SK-N-SH (cell line): ENCODE measurements around the gene YWHAH. TPM values are rescaled to one million over a fixed set of nuclear protein-coding genes. Genes with fewer than 3 reads are reported as not detected.

Source experiments
- CTCF ChIA-PET: fragments of 300-600, 350-600 bp; formaldehyde crosslinking; extraction: SDS; loops from one replicate; lab custom pipeline; 2021; lab: Yijun Ruan, JAX
- POLR2A ChIA-PET: fragments of 350-600 bp; sonication (Branson Sonifier 250); formaldehyde crosslinking; extraction: SDS; loops from one replicate; lab custom pipeline; 2020; ENCODE audit warnings: antibody characterized with exemption, inconsistent platforms; lab: Yijun Ruan, JAX
- DNase-seq: peaks from one replicate; pipeline ENCODE4 v3.0.0; 2012
- H2AFZ ChIP-seq: fragments of 200-600 bp; sonication (generic); 2 replicates; pipeline ENCODE4 v1.8.1; 2016; ENCODE audit warnings: antibody characterized with exemption, mild to moderate bottlenecking, low read depth
- H3F3A ChIP-seq: fragments of 200-600 bp; sonication (generic); replicated peaks from 2 replicates; pipeline ENCODE3; 2016; ENCODE audit warnings: antibody characterized with exemption, mild to moderate bottlenecking; ENCODE audit not compliant: insufficient read depth
- H3K27ac ChIP-seq, 2 experiments: fragments of 200-500 bp in 1 of 2; fragments of 200-600 bp in 1 of 2; sonication (Bioruptor generic) in 1 of 2; sonication (generic), shearing (Covaris generic) in 1 of 2; 2 replicates each; pipeline versions ENCODE4 v1.5.1 to v1.6.1; 2014 to 2016; ENCODE audit warnings: low read depth in 2 of 2, inconsistent platforms in 1 of 2, low read length in 1 of 2, mild to moderate bottlenecking in 1 of 2, mixed read lengths in 1 of 2
- H3K27me3 ChIP-seq: fragments of 200-600 bp; sonication (generic), shearing (Covaris generic); 2 replicates; pipeline ENCODE4 v1.6.1; 2016; ENCODE audit warnings: mixed run types; ENCODE audit not compliant: insufficient read depth
- H3K36me3 ChIP-seq, 2 experiments: fragments of 200-500 bp in 1 of 2; fragments of 200-600 bp in 1 of 2; sonication (Bioruptor generic) in 1 of 2; sonication (generic) in 1 of 2; replicated peaks in 1 of 2; 2 replicates each; pipeline versions ENCODE3 to v1.5.1; 2014 to 2016; ENCODE audit warnings: low read length in 1 of 2, mild to moderate bottlenecking in 1 of 2; ENCODE audit not compliant: insufficient read depth in 2 of 2, control insufficient read depth in 1 of 2
- H3K4me1 ChIP-seq, 2 experiments: fragments of 200-500 bp in 1 of 2; fragments of 200-600 bp in 1 of 2; sonication (Bioruptor generic) in 1 of 2; sonication (generic), shearing (Covaris generic) in 1 of 2; 2 replicates each; pipeline versions ENCODE4 v1.5.1 to v1.6.1; 2014 to 2016; ENCODE audit warnings: low read depth in 1 of 2, low read length in 1 of 2, mixed run types in 1 of 2; ENCODE audit not compliant: insufficient read depth in 2 of 2, control insufficient read depth in 1 of 2
- H3K4me2 ChIP-seq: fragments of 200-600 bp; sonication (generic), shearing (Covaris generic); 2 replicates; pipeline ENCODE4 v1.6.1; 2017; ENCODE audit warnings: mixed run types
- H3K4me3 ChIP-seq, 2 experiments: fragments of 200-500 bp in 1 of 2; fragments of 200-600 bp in 1 of 2; sonication (Bioruptor generic) in 1 of 2; sonication (generic), shearing (Covaris generic) in 1 of 2; 2 replicates each; pipeline versions ENCODE4 v1.5.1 to v1.8.1; 2014 to 2016; ENCODE audit warnings: low read depth in 2 of 2, inconsistent platforms in 1 of 2, low read length in 1 of 2, mild to moderate bottlenecking in 1 of 2, mixed read lengths in 1 of 2, moderate library complexity in 1 of 2
- H3K79me2 ChIP-seq: fragments of 200-600 bp; sonication (generic); 2 replicates; pipeline ENCODE4 v1.8.1; 2017; ENCODE audit warnings: mild to moderate bottlenecking; ENCODE audit not compliant: insufficient read depth
- H3K9ac ChIP-seq: fragments of 200-600 bp; sonication (generic); 2 replicates; pipeline ENCODE4 v1.6.1; 2017; ENCODE audit warnings: mixed run types
- H3K9me2 ChIP-seq: fragments of 200-600 bp; sonication (generic); 2 replicates; pipeline ENCODE4 v1.6.1; 2017; ENCODE audit warnings: mixed run types
- H3K9me3 ChIP-seq: fragments of 200-600 bp; sonication (generic); 2 replicates; pipeline ENCODE4 v1.6.1; 2017; ENCODE audit warnings: mixed run types, mild to moderate bottlenecking, moderate library complexity
- H4K20me1 ChIP-seq: fragments of 200-600 bp; sonication (generic); 2 replicates; pipeline ENCODE4 v1.6.1; 2017; ENCODE audit warnings: mild to moderate bottlenecking, mixed run types; ENCODE audit not compliant: insufficient read depth
- CHD2 ChIP-seq: fragments of 150-350 bp; IDR thresholded peaks from 2 replicates; pipeline ENCODE4 v1.6.1; 2018; ENCODE audit warnings: low read length; ENCODE audit not compliant: partially characterized antibody
- EP300 ChIP-seq, 2 experiments: IDR thresholded peaks; 2 replicates each; pipeline versions ENCODE4 v1.4.0 to v1.6.1; 2012; ENCODE audit warnings: borderline replicate concordance in 1 of 2, low read depth in 1 of 2, low read length in 1 of 2
- FOSL2 ChIP-seq: IDR thresholded peaks from 2 replicates; pipeline ENCODE4 v1.4.0; 2012; ENCODE audit warnings: low read depth, mild to moderate bottlenecking, moderate library complexity, borderline replicate concordance
- FOXJ3 ChIP-seq: sonication (generic); formaldehyde crosslinking; IDR thresholded peaks from 2 replicates; pipeline ENCODE4 v1.5.1; 2020; ENCODE audit warnings: mild to moderate bottlenecking, missing genetic modification reagents
- GABPA ChIP-seq: IDR thresholded peaks from 2 replicates; pipeline ENCODE4 v1.4.0; 2012; ENCODE audit warnings: low read depth, mild to moderate bottlenecking
- NFIC ChIP-seq: IDR thresholded peaks from 2 replicates; pipeline ENCODE4 v1.4.0; 2012; ENCODE audit warnings: borderline replicate concordance
- NRF1 ChIP-seq: IDR thresholded peaks from 2 replicates; pipeline ENCODE4 v1.6.1; 2012; ENCODE audit warnings: low read depth, mild to moderate bottlenecking, low read length
- POLR2AphosphoS5 ChIP-seq: IDR thresholded peaks from 2 replicates; pipeline ENCODE4 v1.6.1; 2012; ENCODE audit warnings: low read depth, low read length
- RAD21 ChIP-seq: IDR thresholded peaks from 2 replicates; pipeline ENCODE4 v1.6.1; 2012; ENCODE audit warnings: mild to moderate bottlenecking, low read length
- SMC3 ChIP-seq: IDR thresholded peaks from 2 replicates; pipeline ENCODE4 v1.6.1; 2012; ENCODE audit warnings: low read depth, low read length, improper control_type of control experiment
- TCF12 ChIP-seq: IDR thresholded peaks from 2 replicates; pipeline ENCODE4 v1.4.0; 2012
- TEAD4 ChIP-seq: IDR thresholded peaks from 2 replicates; pipeline ENCODE4 v1.4.0; 2012; ENCODE audit warnings: mild to moderate bottlenecking, borderline replicate concordance; ENCODE audit not compliant: insufficient read depth
- YY1 ChIP-seq: IDR thresholded peaks from 2 replicates; pipeline ENCODE4 v1.4.0; 2012; ENCODE audit warnings: low read depth, mild to moderate bottlenecking
- WGBS: methylation state at CpG from one replicate; pipeline ENCODE4 v1.1.6; 2017; ENCODE audit warnings: low lambda C conversion rate; 5-methylcytosine and 5-hydroxymethylcytosine counted together
- polyA plus RNA-seq, 3 experiments: library from polyadenylated mRNA; depleted of rRNA; stranded (reverse); fragments of >200 nt; gene quantifications; 2 replicates each; pipeline ENCODE4 v1.2.3, GENCODE V29; 2012
- TF ChIP-seq, protein P1 (sequence below): IDR thresholded peaks from 2 replicates; pipeline ENCODE4 v1.4.0; 2012; ENCODE audit warnings: low read depth, borderline replicate concordance
- TF ChIP-seq, protein P2 (sequence below): fragments of 150-350 bp; IDR thresholded peaks from 2 replicates; pipeline ENCODE4 v1.6.1; 2016; ENCODE audit warnings: mild to moderate bottlenecking, low read depth, low read length
- TF ChIP-seq, protein P3 (sequence below): fragments of 150-350 bp; IDR thresholded peaks from 2 replicates; pipeline ENCODE4 v1.6.1; 2017; ENCODE audit warnings: antibody characterized with exemption, low read length, low read depth, borderline replicate concordance
- TF ChIP-seq, protein P4 (sequence below): fragments of 200-600 bp; sonication (generic); IDR thresholded peaks from 2 replicates; pipeline ENCODE4 v1.6.1; 2017; ENCODE audit warnings: antibody characterized with exemption, mild to moderate bottlenecking, moderate library complexity
- TF ChIP-seq, protein P5 (sequence below): IDR thresholded peaks from 2 replicates; pipeline ENCODE4; 2012

Gene YWHAH
- polyA plus RNA-seq, 1 of the 3 experiments (the other 2 are of a cell fraction) = 102 TPM

DNA sequence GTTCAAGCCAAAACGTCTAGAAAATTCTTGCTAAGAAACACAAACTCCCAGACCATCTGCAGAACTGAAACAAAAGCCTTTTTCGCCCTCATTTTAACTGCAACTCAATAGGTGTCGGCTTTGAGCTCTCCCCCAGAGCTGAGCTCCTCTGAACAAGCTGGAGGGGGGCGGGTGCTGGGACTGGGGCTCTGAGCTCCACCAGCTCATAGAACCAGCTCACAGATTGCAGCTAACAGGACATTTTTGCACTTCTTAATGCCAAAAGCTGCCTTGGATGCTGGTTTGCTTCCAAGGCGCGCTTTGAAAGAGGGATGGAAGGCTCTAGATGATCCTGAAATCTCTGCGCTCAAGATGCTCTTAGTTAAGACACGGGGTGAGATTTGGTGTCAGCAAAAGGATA, 6.0 kb upstream of the YWHAH start:
- CTCF ChIA-PET = no interaction called here
- WGBS = 65% methylated on average over 8 of the region's 8 CpGs
- POLR2A ChIA-PET = no interaction called here

DNA sequence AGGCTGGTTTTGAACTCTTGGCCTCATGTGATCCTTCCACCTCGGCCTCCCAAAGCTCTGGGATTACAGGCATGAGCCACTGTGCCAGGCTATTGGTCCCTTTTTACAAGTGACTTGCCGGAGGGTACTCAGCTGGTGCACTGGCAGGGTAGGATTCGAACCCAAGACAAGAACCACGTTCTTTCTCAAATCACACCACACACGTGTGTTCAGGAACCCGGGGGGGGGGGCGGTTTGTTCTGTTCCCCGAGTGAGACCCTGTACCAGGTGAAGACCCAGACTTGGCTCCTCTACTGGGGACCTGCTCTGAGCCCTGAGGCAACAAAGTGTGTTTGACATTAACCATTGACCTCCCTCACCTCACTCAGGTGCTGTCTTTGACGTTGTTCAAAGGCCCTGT, 3.8 kb upstream of the YWHAH start:
- Histone ChIP-seq H3F3A (no peaks in the 10 kb centered on the region), H2AFZ (no peak overlapping the region), H3K9me3 (no peaks in the 10 kb centered on the region), H3K36me3 (peaks cover 0 to 4% of the 10 kb centered on the region in 2 experiments), H3K4me3 (no peak overlapping the region), H3K27me3 (no peaks in the 10 kb centered on the region), H3K4me1 (peaks cover 0 to 8% of the 10 kb centered on the region in 2 experiments; a peak in 1 of 4 replicates), H3K9ac (no peak overlapping the region), H3K4me2 (no peak overlapping the region), H3K79me2 (peaks cover 9% of the 10 kb centered on the region), H4K20me1 (peaks cover 2% of the 10 kb centered on the region; the same call in 1 of the 2 replicates), H3K27ac (no peak overlapping the region), H3K9me2 (no peaks in the 10 kb centered on the region)
- ChIA-PET CTCF (interaction anchor here (1.3 kb wide), 1 partner anchor 10 kb away, joined by 3 read pairs; no protein-coding TSS in a partner anchor), POLR2A (no interaction called here)
- WGBS = 73% methylated on average over 7 of the region's 9 CpGs
- DNase-seq = no peak
- TF ChIP-seq FOSL2 = no peak
- TF ChIP-seq, protein P1, sequence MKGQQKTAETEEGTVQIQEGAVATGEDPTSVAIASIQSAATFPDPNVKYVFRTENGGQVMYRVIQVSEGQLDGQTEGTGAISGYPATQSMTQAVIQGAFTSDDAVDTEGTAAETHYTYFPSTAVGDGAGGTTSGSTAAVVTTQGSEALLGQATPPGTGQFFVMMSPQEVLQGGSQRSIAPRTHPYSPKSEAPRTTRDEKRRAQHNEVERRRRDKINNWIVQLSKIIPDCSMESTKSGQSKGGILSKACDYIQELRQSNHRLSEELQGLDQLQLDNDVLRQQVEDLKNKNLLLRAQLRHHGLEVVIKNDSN = no peak
- TF ChIP-seq, protein P2, sequence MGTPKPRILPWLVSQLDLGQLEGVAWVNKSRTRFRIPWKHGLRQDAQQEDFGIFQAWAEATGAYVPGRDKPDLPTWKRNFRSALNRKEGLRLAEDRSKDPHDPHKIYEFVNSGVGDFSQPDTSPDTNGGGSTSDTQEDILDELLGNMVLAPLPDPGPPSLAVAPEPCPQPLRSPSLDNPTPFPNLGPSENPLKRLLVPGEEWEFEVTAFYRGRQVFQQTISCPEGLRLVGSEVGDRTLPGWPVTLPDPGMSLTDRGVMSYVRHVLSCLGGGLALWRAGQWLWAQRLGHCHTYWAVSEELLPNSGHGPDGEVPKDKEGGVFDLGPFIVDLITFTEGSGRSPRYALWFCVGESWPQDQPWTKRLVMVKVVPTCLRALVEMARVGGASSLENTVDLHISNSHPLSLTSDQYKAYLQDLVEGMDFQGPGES = no peak
- no peak for TF ChIP-seq FOXJ3 (CRISPR knock-in tag)
- no peak for TF ChIP-seq RAD21
- TF ChIP-seq GABPA = no peak

More for the DNA sequence above, 6.0 kb upstream of the YWHAH start:
- TF ChIP-seq POLR2AphosphoS5 = no peak
- TF ChIP-seq NRF1 = no peak
- TF ChIP-seq CHD2 = no peak
- no peak for TF ChIP-seq TCF12
- TF ChIP-seq TEAD4 = no peak
- TF ChIP-seq FOSL2 = no peak
- no peak for TF ChIP-seq GABPA
- TF ChIP-seq, protein P3, sequence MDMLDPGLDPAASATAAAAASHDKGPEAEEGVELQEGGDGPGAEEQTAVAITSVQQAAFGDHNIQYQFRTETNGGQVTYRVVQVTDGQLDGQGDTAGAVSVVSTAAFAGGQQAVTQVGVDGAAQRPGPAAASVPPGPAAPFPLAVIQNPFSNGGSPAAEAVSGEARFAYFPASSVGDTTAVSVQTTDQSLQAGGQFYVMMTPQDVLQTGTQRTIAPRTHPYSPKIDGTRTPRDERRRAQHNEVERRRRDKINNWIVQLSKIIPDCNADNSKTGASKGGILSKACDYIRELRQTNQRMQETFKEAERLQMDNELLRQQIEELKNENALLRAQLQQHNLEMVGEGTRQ = no peak
- TF ChIP-seq EP300 (IDR thresholded peaks at IDR 0.05; ENCODE audit: borderline replicate concordance in 1 of 2, low read depth in 1 of 2, low read length in 1 of 2) = no peak
- no peak for TF ChIP-seq NFIC
- TF ChIP-seq, protein P4, sequence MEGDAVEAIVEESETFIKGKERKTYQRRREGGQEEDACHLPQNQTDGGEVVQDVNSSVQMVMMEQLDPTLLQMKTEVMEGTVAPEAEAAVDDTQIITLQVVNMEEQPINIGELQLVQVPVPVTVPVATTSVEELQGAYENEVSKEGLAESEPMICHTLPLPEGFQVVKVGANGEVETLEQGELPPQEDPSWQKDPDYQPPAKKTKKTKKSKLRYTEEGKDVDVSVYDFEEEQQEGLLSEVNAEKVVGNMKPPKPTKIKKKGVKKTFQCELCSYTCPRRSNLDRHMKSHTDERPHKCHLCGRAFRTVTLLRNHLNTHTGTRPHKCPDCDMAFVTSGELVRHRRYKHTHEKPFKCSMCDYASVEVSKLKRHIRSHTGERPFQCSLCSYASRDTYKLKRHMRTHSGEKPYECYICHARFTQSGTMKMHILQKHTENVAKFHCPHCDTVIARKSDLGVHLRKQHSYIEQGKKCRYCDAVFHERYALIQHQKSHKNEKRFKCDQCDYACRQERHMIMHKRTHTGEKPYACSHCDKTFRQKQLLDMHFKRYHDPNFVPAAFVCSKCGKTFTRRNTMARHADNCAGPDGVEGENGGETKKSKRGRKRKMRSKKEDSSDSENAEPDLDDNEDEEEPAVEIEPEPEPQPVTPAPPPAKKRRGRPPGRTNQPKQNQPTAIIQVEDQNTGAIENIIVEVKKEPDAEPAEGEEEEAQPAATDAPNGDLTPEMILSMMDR = no peak
- TF ChIP-seq YY1 = no peak
- TF ChIP-seq SMC3 = no peak
- TF ChIP-seq, protein P5, sequence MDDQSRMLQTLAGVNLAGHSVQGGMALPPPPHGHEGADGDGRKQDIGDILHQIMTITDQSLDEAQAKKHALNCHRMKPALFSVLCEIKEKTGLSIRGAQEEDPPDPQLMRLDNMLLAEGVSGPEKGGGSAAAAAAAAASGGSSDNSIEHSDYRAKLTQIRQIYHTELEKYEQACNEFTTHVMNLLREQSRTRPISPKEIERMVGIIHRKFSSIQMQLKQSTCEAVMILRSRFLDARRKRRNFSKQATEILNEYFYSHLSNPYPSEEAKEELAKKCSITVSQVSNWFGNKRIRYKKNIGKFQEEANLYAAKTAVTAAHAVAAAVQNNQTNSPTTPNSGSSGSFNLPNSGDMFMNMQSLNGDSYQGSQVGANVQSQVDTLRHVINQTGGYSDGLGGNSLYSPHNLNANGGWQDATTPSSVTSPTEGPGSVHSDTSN = no peak
- no peaks in the 10 kb centered on the region for H3K9me2 ChIP-seq
- H3K79me2 ChIP-seq = no peaks in the 10 kb centered on the region
- no peak overlapping the region for H3K27ac ChIP-seq
- no peak overlapping the region for H3K4me2 ChIP-seq
- H3K36me3 ChIP-seq = no peaks in the 10 kb centered on the region
- DNase-seq = no peak
- no peaks in the 10 kb centered on the region for H3K9me3 ChIP-seq
- no peaks in the 10 kb centered on the region for H3F3A ChIP-seq
- H3K9ac ChIP-seq = no peak overlapping the region
- H3K4me1 ChIP-seq = peaks cover 0 to under 1% of the 10 kb centered on the region in 2 experiments; a peak in 1 of 4 replicates
- no peaks in the 10 kb centered on the region for H4K20me1 ChIP-seq
- no peaks in the 10 kb centered on the region for H3K27me3 ChIP-seq
- no peak overlapping the region for H2AFZ ChIP-seq
- no peak overlapping the region for H3K4me3 ChIP-seq
